Measurements from ENCODE around the gene HSPBP1.

HSPBP1 gene

DNA sequence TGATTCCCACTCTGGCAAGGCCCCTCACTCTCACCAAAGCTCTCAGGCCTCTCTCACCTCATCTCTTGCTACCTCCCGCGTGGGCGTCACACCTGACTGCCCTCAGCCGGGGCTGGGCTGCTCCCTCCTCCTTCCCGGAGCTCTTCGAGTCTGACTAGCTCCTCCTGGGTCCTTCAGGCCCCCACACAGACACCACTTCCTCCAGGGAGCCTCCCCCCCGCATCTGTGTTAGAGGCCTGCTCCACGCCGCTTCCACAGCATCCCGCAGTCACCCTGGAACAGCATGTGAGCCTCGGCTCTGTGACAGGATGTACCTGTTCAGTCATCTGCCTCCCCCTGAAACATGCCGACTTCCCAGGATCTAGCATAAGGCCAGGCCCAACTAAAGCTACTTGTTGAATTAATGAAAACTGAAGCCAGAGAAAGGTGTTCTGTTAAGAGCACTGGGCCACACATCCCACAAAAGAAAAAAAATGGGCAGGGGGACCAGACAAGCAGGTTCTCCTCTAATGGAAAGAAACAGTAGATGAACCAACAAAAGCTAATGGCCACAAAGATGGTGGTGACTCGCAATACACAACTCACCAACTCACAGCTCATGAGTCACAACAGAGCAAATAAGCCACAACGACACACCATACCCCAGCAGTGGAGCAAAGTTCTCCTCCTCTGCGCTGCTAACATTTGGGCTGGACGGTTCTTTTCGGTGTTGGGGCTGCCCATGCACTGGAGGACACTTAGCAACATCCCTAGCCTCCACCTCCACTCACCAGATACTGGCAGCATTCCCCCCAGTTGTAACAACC is 24.1 kb downstream of the HSPBP1 start:
- DNase-seq = no peak

DNA sequence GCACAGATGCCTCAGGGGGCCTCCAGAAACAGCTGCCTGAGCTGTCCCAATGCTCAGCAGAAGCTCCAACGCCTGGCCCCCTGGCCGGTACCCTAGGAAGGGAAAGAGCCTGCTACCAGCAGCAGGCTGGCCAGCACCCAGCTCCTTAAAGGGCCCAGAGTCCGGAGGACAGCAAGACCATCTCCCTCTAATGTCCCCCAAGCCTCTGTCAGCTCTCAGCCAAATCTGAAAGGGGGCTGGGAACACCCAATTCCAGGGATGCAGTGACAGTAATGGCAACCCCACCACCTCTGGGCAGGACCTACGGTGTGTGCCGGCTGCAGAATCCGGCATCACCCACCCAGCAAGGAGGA is 25.3 kb downstream of the HSPBP1 start:
- DNase-seq = no peak

DNA sequence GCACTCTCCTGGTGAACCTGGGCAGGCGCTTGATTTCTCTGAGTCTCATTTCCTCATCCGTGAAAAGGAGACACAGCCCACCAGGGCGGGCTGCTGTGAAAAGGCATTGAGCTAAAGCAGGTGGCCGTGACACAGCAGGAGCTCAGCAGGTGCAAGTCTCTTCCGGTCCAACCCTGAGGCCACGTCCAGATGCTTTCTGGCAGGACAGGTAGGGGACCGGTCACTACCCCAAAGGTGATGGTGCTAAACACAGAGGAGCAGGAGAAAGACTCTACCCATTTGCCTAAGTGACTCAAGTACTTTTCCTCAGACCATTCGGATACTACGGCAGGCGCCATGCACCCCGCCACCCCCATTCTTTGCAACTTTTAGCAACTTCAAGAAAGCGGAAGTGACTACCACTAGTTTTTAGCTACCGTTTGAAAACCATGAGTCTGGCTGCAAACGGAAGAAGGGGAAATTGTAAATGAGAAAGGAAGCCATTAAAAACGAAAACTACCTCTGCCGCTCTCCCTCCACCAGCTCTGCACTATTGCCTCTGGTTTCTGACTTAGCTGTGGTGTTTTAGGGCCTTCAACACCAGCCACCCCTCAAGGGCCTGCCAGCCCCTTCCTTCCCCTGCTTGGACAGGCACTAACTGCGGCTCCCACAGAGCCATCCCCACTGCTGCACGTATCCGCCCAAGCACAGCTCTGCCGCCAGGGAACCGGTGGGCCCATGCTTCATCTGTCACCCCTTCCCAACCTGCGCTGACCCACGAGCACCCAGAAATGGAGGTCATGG is 25.9 kb downstream of the HSPBP1 start:
- DNase-seq = no peak

DNA sequence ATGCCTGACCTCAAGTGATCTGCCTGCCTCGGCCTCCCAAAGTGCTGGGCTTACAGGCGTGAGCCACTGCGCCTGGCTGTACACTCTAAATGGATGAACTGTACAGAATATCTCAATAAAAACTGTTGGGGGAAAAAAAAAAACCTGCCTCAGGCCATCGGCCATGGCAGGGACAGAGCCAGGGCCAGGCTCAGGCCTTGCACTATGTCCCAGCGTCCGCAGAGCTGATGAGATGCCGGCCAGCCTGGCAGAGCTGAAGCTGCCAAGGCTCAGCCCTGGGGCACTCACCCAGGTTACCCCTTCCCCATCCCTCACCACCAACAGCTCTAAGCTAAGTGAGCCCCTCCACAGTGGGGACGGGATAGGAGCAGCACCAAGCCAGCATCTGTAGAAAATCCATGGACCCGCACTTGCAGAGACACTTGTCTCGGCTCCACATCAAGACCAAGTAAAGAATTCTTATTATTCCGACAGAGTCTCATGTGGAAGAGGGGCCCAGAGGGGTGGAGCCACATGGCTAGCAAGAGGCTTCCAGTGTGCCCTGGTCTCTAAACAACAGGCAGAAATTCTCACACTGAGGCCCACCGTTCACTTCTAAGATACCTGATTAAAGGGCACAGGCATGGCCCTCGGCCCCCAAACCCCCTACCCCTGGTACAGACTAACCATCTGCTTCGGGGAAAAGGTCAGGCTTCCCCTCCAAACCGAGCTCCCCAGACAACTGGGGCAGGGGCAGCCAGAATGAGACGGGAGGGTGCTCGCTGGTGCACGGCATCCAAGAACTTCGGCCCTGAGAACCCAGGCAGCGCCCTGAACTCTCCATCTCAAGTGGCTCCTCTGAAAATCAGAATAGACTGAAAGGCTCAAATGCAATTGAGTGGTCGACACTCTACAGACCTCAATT is 26.9 kb downstream of the HSPBP1 start:
- no peak for DNase-seq

DNA sequence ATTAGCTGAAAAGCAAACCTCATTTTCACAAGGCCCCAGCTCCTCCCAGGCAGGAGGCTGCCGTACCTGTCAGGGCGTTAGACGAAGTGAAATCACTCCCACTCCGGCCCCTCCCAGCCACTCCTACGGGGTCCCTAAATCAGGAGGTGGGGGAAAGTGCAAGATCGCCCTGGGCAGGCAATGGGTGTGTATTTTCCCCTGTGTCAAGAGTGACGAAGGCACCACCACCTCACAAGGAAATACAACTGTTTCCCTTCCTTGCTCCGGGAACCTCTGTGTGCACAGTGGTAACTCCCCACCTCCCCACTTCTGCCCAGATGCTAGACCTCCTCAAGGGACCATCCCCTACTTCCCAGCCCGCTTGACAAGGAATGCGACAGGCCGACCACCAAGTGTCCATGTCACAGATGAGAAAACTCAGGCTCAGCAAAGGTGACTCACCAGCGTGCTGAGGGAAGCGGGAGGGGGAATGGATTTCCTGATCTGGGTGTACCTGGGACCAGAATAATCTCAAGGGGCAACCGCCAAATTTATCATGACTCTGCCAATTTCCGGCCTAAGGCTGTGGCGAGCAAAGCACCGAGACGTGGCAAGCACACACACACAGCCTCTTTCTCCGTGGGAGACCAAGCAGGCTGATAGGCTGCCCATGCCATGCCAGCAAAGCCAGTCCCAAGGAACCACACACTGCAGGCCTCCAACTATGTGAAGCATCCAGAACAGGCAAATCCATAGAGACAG is 28.4 kb downstream of the HSPBP1 start:
- DNase-seq = no peak

DNA sequence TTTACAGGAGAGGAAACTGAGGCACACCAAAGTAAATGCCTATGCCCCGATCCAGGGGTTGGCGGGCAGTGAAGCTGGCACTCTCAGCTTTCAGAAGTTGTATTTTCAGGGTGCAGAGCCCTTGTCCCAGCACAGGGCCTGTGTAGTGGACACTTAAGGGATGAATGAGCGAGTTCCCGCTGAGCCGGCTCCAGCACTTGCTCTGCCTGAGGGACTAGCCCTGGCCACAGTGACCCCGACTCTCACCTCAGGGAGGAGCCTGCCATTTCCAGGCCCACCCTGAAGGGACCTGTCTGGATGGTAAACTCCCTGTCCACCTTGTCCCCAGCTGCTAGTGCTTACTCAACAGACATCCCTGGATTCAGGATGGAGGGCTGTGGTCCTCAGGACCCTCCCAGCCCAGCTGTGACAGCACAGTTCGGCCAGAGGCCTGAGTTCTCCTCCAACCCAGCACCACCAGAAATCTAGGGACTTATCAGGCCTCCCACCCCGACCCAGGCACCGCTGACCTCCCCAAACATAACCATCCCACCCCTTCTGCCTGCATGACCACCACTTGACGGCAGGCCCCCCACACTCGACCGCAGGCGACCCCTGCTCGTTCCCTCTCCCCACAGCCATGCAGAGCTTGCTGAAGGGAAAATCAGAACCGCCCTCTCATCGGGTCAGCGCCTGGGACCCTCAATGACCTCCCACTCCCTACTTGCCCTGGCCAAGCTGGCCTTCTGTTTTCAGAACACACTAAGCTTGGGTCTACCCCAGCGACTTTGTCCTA is 29.5 kb downstream of the HSPBP1 start:
- DNase-seq = no peak

DNA sequence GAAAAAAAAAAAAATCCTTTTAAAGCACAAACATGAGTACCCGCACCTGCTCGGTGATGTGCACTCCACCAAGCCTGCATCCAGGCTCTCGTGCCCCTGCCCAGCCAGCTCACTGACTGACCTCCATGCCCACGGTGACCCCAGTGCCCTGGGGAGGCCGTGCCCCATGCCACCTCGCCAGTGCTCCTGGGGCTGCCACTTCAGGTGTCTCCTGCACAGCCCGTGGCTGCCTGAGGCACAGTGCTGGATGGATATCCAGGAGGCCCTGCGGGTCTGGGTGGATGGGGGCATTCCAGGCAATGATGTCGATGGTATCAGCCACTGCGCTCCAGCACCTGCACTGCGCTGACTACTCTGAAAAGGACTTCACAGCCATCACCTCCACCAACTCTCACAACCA is 30.1 kb downstream of the HSPBP1 start:
- no peak for DNase-seq

DNA sequence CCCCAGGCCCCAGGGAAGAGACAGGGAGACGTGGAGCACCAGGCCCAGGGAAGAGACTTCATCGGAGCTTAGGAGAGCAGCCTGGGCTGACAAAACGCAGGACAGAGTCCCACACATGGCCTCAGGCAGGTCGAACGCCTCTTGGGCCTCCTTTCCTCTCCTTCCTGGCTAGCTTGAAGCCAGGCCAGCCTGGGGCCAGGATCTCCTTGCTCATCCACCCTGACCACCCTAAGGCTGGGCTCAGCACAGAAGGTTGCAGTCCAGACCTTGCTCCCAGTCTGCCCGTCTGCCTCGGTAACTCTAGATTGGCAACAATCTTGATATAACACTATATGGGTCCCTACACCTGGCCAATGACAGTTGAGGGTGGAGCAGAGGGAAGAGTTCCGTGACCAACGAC is 31.2 kb downstream of the HSPBP1 start:
- no peak for DNase-seq

DNA sequence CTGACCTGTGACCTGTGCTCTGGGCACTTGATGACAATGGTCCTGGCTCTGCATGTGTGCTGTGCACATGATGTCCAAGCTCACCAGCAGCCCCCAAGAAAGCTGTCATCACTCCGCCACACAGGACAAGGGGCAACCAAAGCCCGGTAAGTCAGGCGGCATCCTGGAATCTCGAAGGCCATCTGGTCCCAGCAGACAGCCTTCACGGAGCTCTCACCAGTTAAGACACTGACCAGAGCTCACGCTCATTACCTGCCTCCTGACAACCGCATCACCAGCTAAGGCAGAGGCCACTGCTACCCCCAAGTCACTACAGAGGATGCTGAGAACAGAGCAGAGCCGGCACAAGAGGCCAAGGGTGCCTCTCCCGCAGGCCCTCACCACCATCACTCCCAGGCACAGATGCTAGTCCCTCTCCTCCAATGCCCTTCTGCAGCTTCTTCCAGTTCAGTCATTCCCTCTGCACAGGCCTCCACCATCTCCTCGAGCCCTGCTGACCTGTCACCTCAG is 31.7 kb downstream of the HSPBP1 start:
- DNase-seq = no peak

DNA sequence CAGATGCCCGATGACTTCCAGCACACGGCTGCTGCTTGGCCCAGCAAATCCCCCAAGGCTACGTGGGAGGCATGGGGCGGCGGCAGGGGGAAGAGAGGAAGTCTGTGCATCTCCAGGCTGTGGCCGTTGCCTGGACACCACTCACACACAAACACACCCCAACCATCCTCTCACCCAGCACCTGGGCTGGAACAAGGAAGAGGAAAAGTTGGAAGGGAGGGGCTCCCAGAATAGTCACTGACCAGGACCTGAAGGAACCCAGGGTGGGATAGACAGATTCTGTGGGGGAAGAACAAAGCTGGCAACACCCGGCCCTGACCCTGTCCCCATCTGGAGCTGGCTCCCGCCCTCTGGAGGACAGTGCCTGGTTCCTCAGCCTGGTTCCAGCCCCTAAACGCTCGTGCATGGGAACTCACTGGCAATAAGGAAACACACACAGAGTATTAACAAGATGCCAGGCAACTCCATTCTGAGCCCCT is 32.2 kb downstream of the HSPBP1 start:
- DNase-seq = no peak

DNA sequence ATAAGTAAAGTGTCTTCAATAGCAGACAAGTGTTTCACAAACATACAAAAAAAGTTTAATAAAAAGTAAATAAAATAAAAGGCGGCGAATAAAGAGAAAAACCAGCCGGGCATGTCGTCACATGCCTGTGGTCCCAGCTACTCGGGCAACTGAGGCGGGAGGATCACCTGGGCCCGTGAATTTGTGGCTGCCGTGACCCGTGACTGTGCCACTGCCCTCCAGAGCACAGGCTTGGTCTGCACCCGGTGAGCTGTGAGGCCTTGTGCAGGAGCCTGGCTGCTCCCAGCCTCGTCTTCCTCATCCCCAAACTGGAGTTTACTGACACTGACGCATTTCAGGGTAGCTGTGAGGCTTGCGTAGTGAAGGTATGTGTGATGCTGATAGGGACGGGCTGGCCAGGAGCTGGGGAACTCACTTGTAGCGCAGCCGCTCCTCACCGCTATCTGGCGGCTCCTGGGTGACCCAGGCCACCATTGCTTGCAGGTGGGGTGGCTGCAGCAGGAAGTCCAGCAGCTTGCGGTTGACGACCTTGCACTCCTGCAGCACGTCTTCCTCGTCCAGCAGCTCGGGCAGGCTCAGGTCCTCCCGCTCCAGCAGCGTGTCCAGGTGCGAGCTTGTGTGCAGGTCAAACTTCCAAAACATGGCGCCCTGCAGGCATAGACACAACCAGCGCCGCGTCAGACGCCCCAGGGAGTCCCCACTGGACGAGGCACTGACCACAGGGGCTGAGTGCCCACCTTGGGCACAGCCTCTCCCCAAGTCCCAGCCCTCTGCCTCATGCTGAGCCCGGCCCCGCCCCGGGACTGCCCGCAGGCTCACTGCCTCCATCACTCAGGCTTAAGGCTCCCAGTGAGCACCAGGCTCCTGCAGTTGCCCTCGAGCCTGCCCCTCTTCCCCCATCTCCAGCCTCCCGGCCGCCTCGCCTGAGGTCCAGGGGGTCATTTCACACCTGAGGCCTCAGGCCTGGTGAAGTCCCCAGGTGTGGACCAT is 33.2 kb downstream of the HSPBP1 start:
- no peak for DNase-seq

DNA sequence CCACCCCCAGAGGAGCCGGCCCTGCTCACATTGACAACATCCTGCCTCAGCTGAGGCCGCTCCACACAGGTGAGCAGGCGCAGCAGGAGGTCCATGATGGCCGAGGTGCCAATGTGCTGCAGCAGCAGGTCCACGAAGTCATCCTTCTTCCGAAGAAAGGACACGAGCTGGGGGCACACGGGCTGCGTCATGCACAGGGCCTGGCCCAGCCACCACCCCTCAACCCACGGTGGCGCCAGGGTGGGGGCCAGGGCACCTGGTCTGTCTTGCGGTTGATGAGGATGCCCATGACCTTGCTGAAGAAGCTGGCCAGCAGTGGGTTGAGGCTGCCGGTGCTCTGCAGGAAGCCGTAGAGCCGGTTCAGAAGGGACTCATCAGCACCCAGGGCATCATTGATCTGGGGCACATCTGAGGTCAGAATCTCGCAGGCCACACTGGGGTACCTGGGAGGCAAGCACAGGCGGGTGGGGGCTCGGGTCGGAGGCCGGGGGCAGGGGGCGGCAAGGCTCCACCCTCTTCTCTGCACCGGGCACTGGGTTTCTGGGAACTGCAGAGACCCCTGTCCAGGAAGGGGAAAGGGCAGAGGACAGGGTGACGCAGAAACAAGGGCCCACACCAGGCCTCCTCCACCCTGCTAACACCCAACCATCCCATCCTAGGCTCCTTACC is 34.5 kb downstream of the HSPBP1 start:
- no peak for DNase-seq

DNA sequence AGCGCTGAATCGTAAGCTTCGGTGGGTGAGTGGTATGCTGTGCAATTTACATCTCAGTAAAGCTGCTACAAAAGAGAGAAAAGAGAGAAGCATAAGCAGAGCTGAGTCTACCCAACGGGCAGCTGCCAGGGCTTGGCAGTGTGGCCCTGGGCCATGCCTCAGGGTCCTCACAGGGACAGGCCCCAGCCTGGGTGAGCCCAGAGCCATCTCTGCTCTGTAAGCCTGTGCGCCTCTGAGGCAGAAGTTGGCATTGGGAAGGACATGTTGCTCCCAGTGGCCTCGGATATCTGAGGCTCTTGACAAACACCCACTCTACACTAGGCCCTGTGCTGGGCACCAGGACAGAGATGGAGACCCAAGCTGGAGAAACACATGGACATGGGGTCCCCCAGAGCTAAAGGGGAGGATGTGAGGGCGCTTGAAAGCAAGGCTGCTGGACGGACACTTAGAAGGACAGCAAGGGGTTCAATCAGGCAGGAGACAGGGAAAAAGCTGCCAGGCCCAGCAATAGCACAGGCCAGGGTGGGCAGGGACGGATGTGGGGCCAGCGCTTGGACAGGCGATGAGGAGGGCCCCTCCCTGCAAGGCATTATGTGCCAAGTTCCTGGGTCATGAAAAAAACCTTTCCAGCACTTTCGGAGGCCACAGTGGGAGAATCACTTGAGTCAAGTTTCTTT is 35.8 kb downstream of the HSPBP1 start:
- DNase-seq = no peak

DNA sequence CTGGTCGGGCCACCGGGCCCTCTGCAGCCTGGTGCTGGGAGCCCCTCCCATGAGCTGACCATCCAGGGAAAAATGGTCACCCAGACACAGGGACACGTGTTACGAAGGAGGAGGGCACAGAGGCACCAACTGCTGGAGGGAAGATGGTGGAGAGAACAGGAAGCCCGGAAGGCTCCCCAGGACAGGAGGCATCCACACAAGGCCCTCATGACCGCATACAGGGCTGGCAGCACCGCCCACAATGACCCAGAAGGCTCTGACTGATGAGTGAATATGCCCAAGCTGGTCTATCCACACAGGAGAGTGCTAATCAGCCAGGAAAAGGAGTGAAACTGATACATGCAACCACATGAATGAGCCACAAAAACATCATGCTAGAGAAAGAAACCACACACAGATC is 37.4 kb downstream of the HSPBP1 start:
- no peak for DNase-seq

DNA sequence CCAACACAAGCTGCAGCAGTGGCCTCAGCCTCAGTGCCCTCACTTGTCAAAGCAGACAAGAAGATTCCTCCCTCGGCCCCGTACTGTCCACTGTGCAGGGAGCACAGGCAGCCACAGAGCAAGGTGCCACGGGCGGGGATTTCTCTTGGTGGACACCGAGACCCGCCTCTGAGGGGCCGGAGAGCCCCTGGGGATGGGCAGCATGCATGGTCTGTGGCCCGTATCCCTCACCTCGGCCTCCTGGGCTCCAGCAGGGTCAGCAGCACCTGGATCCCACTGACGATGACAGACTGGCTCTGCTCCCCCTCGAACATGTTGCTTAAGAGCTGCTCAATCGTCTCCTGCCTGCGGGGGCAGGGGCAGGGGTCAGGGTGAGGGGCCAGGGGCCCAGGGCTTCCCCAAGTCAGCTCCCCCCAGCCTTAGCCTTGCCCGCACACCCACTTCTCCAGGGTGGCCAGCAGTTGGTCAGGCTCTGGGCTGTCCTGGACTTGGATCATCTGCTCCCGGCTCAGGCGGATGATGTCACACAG is 37.9 kb downstream of the HSPBP1 start:
- no peak for DNase-seq

DNA sequence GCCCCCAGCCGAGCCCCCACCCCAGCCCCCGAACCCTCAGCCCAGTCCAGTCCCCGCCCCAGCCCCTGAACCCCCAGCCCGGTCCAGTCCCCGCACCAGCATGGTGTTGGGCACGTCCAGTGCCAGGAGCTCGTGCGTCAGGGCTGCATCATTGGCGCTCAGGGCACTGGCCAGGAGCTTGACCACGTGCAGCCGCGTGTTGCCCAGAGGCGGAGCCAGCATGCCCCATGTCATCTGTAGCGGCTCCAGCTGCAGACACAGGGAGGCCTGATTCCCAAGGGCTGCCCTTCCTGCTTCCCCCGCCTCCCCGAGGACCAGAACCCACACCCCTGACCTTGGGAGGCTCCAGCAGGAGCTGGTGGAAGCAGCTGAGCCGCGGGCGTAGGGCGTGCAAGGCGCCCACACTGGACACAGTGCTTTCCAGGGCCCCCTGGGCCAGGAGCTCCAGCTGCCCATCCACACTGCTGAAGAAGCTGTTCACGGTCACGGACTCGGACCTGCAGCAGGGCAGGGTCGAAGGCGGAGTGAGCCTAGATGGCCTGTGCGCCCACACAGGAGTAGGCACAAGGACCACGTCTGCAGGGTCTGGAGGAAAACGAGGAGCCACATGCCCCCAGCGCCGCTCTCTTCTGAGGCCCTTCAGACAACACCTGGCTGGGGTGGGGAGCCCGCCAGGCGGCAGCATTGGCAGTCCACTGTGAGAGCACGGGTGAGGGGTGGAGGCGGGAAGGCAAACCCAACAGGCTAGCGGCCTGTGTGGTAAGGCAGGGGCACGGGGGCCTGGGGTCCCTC is 38.6 kb downstream of the HSPBP1 start:
- DNase-seq = no peak

DNA sequence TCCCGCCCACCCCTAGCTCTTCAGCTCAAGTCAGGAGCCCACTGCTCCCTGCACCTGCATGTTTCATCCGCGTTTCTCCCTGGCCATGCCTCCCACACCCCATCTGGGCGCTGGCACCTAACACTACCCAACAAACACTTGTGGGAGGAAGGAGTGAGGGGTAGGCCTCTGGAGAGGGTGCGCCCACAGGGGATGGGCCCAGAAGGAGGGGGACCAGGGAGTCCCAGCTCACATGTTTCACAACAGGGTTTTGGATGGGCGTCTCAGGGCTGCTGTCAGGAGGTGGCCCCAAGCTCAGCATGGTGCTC is 39.2 kb downstream of the HSPBP1 start:
- no peak for DNase-seq

DNA sequence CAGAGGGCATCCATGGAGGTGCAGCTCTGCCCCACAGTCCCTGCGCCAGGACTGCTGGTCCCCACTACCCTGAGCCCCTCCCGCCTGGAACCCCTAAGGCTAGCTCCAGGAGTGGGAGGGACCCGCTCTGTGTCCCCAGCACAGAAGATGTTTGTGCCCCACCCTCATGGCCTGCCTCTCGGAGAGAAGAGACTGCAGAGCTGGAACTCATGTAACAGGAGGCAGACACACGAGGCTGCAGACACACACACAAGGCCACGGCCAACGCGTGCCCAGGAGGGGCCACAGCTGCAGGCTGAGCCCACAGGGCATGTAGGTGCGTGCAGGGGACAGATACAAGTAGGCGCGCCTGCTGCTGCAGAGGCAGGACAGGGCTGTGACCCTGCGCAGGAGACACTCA is 40.9 kb downstream of the HSPBP1 start:
- no peak for DNase-seq
